HPDE6-E6E7 (cell line): ENCODE data around the gene FAM193B.
"Not testable (repeated sequence)": the region's sequence is repeated elsewhere in the genome, so short reads cannot be mapped to it uniquely, and the experiment has no call there.

Experiments used
- DNase-seq: peaks from one replicate; pipeline ENCODE4 v3.0.0; 2011; ENCODE audit warnings: missing footprints; ENCODE audit errors: extremely low spot score

Gene FAM193B

DNA sequence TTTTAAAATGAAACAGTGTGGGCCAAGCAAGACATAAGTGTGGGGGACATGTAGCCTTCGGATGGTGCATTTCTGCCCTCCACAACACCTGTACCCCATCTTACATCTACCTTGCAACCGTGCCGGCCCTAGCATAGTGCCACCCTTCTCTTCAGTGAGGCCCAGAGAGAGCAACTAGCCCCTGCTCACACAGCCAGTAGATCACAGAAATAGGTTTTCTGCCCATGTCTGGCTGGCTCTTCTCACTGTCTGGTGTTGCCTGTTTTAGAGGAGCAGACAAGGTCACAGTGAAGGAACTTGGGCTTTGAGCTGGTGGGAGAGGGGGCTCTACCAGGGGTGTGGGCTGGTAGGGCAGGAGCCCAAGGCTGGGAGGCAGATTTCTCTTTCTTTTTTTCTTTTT lies 68.1 kb downstream of the FAM193B start:
- no peak for DNase-seq

GRCh38 chr5:177485753-177486152 lies 68.6 kb downstream of the FAM193B start:
- not testable (repeated sequence) for DNase-seq

GRCh38 chr5:177484902-177485549 lies 69.3 kb downstream of the FAM193B start:
- no peak for DNase-seq

DNA sequence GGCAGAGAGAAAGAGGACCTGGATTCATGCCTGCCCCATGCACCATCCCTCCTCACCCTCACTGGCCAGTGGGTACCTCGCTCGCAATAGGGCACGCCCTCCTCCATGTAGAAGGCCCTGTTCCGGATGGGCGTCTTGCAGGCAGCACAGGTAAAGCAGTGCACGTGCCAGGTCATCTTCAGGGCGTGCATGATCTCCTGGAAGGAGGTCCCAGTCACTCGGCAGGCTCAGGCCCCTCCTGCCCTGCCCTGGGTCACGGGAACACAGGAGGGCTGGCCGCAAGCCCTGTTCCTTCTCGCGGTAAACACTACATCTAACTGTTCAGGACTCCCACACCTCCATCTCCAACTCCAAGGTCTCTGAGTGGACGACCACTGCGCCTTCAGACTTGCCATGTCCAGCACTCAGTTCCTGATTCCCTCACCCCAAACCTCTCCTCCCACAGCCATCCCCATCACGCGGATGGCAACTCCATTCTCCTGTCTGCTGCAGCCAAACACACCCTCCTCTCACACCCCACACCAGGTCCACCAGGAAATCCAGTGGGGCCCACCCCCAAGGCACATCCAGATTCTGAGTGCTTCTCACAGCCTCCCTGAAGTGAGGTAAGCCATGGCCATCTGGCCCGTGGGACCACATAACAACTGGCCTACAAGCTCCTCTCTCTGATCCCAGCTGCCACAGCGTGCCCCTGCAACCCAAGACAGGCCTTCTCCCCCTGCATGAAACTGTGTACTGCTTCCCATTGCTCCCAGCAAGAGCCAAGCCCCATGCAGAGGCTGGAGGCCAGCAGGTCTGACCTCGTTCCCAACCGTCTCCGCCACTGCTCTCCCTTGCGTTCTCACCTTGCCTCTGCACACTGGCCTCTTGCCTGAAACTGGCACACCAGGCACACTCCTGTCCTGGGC lies 70.1 kb downstream of the FAM193B start:
- no peak for DNase-seq

DNA sequence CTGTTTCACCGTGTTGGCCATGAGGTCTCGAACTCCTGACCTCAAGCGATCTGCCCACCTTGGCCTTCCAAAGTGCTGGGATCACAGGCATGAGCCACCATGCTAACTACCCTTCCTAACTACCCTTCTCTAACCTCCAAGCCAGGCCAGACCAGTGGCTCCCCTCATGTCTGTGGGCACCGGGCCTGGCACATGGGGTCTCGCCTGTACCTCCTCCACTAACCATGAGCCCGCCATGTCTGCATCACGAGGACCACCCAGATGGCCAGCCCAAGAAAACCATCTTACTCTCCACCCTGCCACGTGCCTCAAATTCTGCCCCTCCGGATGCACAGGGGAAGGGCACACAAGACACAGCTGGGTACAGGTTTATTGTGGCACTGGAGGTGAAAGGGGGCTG lies 71.3 kb downstream of the FAM193B start:
- no peak for DNase-seq

DNA sequence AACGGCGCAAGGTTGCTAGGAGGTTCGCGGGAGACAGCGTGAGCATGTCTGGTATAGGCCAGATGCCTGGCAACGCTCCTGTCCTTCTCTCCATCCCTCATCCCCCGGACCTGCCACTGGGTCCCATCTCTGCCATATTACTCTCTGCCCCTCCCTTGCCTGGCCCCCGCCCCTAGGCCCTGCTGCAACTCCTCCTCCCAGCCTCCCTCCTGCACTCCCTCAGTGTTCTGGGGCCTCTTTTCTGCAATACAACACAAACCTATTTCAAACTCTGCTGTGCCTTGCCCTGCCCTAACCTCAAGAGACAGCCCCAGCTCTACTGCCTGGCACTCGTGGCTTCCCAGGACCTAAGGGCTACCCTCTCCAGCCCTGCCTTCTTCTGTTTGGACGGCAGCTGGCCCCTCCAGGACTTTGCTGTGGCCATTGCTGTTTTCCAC lies 72.0 kb downstream of the FAM193B start:
- DNase-seq: no peak

DNA sequence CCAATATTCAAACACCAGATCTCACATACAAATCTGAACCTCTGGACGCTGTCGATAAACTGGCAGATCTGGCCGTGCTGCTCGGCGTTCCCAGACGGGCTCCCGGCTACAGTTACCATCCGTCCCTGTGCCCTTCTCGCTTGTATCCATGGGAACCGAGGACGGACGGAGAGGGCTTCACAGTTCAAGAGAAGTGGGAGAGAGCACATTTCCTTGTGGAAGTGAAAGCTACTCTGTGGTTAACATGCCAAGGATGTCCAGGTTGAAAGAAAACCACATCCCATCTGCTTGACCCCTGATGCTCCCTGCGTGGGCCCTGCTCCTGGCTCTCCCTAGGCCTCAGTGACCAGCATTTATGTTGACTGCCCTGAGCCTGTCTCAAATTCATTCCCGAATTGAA lies 74.6 kb downstream of the FAM193B start:
- DNase-seq: no peak

DNA sequence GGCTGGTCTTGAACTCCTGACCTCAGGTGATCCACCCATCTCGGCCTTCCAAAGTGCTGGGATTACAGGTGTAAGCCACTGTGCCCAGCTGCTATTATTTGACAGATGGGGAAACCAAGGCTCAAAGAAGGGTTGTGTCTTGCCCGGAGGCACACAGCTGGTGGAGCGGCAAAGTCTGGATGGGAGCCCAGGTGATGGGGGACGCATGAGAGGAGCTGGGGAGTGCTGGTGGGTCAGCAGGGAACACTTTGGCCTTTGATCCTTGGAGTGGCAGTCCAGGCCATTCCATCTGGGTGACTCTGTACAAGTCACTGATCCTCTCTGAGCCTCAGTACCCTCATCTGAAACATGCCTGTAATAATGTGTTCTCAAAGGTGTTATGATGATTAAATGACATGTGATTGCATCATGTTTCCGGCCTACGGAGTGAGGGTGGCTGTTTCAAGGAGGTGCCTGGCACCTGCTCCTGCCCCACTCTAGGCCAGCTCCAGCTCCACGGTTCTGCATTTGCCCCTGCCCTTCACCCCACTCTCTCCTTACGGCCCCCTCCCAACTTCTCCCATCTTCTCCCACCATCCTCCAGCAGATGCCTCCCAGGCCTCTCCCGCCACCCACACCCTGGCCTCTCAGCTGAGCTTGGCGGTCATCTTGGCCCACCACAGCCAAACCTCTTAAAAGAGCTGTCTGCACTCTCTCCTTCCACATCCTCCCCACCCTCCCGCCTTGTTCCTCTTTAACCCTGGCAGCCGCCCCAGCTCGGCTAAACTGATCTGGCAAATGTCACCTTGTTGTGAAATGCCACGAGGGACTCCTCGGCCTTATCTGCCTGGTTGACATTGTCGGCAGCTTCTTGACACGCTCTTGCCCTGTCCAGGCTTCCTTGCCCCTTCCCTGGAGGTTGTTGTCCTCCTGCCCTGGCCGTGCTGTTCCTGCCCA lies 75.4 kb downstream of the FAM193B start:
- no peak for DNase-seq

- DNase-seq: no peak
These were observed 76.5 kb downstream of the FAM193B start for GRCh38 chr5:177477701-177478477.

- no peak for DNase-seq
These were observed 77.7 kb downstream of the FAM193B start for GRCh38 chr5:177476531-177477233.

- no peak for DNase-seq
These were observed 78.6 kb downstream of the FAM193B start for GRCh38 chr5:177475563-177476427.

DNA sequence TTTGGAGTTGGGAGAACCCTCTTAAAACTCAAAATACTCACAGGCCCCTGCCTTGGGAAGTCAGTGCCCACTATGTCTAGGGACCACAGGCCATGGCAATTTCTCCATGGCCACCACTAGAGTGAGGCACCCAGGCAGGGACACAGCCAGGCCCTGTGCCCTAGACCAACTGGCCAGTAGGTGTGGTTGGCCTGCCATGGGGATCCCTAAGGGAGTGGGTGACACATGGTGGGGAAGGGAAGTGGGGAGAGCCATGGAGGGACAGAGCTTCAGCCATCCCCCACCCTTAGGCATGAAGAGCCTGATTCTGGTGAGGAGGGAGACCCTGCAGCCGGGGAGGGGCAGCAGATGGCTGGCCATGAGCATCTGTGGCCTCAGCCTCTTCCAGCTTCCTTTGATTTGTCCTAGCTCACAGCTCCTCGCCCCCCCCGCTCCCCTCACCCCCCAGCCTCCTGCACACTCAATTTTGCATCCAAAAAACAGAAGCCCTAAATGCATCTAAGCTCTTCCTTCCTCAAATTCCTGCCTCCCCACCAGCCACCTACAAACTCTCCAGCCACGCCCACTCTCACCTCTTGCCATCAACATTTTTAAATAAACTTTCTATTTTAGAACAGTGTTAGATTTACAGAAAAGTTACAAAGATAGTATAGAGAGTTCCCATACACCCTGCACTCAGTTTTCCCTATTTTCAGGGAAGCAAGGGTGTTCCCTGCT lies 79.4 kb downstream of the FAM193B start:
- DNase-seq: no peak

DNA sequence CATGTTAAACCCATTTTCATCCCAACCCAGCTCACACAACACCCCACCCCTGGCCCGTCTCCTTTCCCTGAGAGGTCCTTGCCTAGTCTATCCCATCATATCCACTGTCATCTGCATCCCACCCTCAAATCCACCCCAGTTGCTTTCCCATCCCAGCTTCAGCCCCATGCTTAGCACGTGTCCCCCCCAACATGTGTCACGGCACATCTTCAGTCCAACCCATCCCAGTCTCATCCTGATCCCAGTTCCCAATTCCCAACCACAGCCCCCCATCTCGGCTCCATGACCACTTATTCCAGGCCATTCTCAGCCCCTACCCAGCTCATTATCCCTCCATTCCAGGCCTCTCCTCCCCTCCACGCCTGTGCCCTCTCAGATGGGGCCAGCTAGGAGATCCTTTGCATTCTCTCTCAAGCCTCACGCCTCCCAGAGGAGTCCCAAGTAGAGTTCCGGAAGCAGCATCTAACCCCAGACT lies 80.3 kb downstream of the FAM193B start:
- DNase-seq: no peak

- DNase-seq: no peak
These were observed 80.8 kb downstream of the FAM193B start, which contains the start of gene DBN1 for GRCh38 chr5:177473443-177474001. TSS of gene DBN1 (minus strand) at chr5:177473634. CDS start at chr5:177473521, 113 bp downstream.

- no peak for DNase-seq
These were observed 81.6 kb downstream of the FAM193B start for GRCh38 chr5:177472460-177473442.

DNA sequence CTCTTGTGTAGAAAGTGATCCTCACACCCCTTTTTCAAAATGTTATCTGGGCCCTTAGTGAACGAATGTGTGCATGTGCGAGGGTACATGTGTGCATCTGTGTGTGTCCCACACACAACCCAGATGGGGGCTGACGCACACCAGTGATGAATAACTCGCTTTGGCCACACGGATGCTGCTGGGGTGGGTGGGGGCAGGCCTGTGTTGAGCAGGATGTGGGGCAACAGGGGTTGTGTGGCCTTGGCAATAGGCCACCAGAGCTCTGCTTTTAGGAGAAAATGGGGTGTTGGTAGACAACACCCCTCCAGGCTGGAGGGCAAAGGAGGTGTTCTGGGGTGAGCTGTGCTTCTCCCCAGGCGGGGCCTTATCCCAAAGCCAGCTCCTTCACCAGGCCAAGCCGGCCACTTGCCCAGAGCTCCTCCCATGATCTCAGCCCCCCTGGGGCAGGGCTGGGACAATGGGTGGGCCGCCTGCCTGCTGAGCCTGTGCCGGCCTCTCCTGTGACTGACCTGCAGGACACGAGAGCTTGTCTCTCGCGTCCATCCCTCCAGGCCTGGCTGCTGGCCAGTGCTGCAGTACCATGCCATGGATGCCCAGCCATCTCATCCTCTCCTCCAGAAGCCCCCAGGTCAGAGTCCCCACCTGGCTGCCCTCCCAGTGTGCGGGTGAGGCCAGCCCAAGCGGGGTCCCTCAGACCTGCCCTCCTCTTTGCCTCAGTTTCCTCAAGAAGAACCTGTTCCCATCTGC lies 82.6 kb downstream of the FAM193B start:
- no peak for DNase-seq
